ENCODE measurements around the gene ACSS3. TPM values are rescaled to one million over a fixed set of nuclear protein-coding genes. Genes with fewer than 3 reads are reported as not detected.

ACSS3 gene
- total RNA-seq, 4 donors from 2014 or later, result 5.0 to 13.6 (median 7.8) TPM

DNA sequence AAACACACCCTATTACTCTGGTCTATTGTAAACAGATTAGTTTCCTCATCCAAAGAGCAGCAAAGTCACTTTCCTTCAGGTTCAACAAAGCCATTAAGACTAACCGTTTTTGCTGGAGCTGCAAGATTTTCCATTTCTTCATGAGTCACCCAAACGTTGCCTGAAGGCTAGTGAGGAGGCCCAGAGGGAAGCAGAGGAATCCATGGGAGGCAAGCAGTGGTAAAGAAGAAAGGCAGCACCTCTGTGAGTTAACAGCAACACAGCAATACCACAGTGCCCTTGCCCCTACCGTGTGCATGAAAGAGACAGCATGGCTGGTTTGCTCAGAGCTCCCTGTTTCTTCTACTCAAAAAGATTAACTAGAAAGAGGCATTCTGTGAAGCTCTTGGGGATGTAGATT lies 206.3 kb downstream of the ACSS3 start:
- no peaks in the 10 kb centered on the region for H3K36me3 ChIP-seq
- H3K27ac ChIP-seq, result no peak overlapping the region
- H3K4me3 ChIP-seq, result no peak overlapping the region
- no peaks in the 10 kb centered on the region for H3K4me1 ChIP-seq
- intact Hi-C loops (cut with DNase I; ENCODE audit: low total_unique reads), result no loop called here
- H3K27me3 ChIP-seq, result no peaks in the 10 kb centered on the region
- DNase-seq (no peak), ATAC-seq (no peak)
- TF ChIP-seq, protein P1, sequence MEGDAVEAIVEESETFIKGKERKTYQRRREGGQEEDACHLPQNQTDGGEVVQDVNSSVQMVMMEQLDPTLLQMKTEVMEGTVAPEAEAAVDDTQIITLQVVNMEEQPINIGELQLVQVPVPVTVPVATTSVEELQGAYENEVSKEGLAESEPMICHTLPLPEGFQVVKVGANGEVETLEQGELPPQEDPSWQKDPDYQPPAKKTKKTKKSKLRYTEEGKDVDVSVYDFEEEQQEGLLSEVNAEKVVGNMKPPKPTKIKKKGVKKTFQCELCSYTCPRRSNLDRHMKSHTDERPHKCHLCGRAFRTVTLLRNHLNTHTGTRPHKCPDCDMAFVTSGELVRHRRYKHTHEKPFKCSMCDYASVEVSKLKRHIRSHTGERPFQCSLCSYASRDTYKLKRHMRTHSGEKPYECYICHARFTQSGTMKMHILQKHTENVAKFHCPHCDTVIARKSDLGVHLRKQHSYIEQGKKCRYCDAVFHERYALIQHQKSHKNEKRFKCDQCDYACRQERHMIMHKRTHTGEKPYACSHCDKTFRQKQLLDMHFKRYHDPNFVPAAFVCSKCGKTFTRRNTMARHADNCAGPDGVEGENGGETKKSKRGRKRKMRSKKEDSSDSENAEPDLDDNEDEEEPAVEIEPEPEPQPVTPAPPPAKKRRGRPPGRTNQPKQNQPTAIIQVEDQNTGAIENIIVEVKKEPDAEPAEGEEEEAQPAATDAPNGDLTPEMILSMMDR (IDR thresholded peaks at IDR 0.05 in 4 of 5, conservative IDR thresholded peaks at IDR 0.05 in 1 of 5), result no peak
- TF ChIP-seq POLR2A (IDR thresholded peaks at IDR 0.05), result no peak
- no peaks in the 10 kb centered on the region for H3K9me3 ChIP-seq
- in situ Hi-C loops (cut with MboI; ENCODE audit: low sequenced_read_pairs in 4 of 4), result no loop called here

DNA sequence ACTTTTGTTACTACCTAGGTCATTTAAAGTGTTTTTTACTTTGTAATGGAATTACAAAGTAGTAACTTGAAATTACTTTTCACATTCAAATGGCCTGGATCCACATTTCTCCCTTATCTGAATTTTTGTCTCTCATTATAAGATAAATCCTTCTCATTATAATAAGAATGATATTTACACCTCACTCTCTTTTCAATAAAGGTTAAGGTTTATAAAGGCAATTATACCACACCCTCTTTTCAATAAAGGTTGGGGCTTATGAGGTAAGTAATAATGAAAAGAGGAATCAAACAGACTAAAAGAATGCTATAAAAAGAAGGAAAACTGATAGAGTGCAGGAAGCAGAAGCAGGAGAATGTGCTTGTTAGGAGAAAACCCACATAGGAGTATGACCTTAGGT lies 210.8 kb downstream of the ACSS3 start:
- H3K36me3 ChIP-seq, result no peaks in the 10 kb centered on the region
- no peak overlapping the region for H3K4me3 ChIP-seq
- TF ChIP-seq, protein P1 (IDR thresholded peaks at IDR 0.05 in 4 of 5, conservative IDR thresholded peaks at IDR 0.05 in 1 of 5), result no peak
- no peak for TF ChIP-seq POLR2A (IDR thresholded peaks at IDR 0.05)

DNA sequence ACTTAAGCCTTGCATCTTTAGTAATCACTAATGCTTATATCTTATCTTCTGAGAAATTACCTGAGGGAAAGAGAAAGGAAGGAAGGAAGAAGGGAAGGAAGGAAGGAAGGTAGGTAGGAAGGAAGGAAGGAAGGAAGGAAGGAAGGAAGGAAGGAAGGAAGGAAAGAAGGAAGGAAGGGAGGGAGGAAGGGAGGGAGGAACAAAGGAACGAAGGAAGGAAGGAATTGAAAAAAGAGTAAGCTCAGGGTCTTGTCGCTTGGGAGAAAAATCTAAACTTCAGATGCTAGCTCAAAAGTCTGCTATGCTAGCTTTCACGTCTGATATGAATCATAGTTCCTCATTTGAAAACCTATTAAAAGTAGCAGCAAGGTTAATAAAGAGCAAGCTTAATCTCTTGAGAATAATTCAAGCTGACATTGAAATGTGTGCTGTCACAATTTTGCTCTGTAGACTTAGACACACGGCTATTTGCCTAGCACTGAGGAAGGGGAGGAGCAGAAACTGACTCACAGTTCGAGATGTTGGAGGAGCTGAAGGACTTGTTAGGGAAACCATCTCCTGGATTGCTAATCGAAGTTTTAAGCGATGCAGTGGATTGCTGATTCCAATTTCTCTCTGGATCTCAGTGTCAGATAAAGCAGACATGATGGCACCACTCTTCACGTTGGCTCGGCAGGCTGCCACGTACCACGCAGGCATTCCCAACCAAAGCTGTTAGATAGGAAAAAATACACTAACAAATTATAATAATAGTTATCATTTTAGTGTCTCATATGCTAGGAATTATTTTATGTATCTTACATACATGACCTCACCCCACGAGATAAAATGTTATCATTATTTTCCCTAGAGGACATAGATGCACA lies 216.7 kb downstream of the ACSS3 start:
- ATAC-seq, result no peak
- no peaks in the 10 kb centered on the region for H3K4me1 ChIP-seq
- H3K27ac ChIP-seq, result no peak overlapping the region
- H3K27me3 ChIP-seq, result no peaks in the 10 kb centered on the region
- no peaks in the 10 kb centered on the region for H3K9me3 ChIP-seq
- TF ChIP-seq, protein P1 (IDR thresholded peaks at IDR 0.05 in 4 of 5, conservative IDR thresholded peaks at IDR 0.05 in 1 of 5), result no peak
- TF ChIP-seq POLR2A (IDR thresholded peaks at IDR 0.05), result no peak
- no peaks in the 10 kb centered on the region for H3K36me3 ChIP-seq
- no peak overlapping the region for H3K4me3 ChIP-seq
- DNase-seq, result no peak
- intact Hi-C loops (cut with DNase I; ENCODE audit: low total_unique reads), result no loop called here
- in situ Hi-C loops (cut with MboI; ENCODE audit: low sequenced_read_pairs in 4 of 4), result no loop called here

More for the DNA sequence above, 210.8 kb downstream of the ACSS3 start:
- in situ Hi-C loops (cut with MboI; ENCODE audit: low sequenced_read_pairs in 4 of 4), result no loop called here
- no peak for DNase-seq
- H3K27ac ChIP-seq, result no peak overlapping the region
- no peaks in the 10 kb centered on the region for H3K9me3 ChIP-seq
- intact Hi-C loops (cut with DNase I; ENCODE audit: low total_unique reads), result no loop called here
- no peaks in the 10 kb centered on the region for H3K4me1 ChIP-seq
- no peak for ATAC-seq
- no peaks in the 10 kb centered on the region for H3K27me3 ChIP-seq

- no peak for DNase-seq
- Histone ChIP-seq H3K4me3 (no peak overlapping the region), H3K27ac (no peak overlapping the region), H3K27me3 (no peaks in the 10 kb centered on the region), H3K9me3 (no peaks in the 10 kb centered on the region), H3K36me3 (no peaks in the 10 kb centered on the region), H3K4me1 (no peaks in the 10 kb centered on the region)
- in situ Hi-C loops (cut with MboI; ENCODE audit: low sequenced_read_pairs in 4 of 4), result no loop called here
- intact Hi-C loops (cut with DNase I; ENCODE audit: low total_unique reads), result no loop called here
- no peak for ATAC-seq
- TF ChIP-seq, protein P1 (IDR thresholded peaks at IDR 0.05 in 4 of 5, conservative IDR thresholded peaks at IDR 0.05 in 1 of 5), result no peak
- no peak for TF ChIP-seq POLR2A (IDR thresholded peaks at IDR 0.05)
Observed at GRCh38 chr12:81295251-81295650, 217.4 kb downstream of the ACSS3 start.
